ENCODE results near the gene VWA7. TPM values are rescaled to one million over a fixed set of nuclear protein-coding genes. Genes with fewer than 3 reads are reported as not detected.

The VWA7 gene
- total RNA-seq, 2 donors from 2014 or later = 0.64 to 0.95 TPM

- Mint-ChIP-seq H3K27ac (peak overlapping the region; percentile 93), H3K4me1 (peaks cover 41% of the 10 kb centered on the region), H3K4me3 (peak overlapping the region; percentile 99), H3K27me3 (ENCODE audit: insufficient read depth) (no peaks in the 10 kb centered on the region), H3K9me3 (no peaks in the 10 kb centered on the region), H3K36me3 (ENCODE audit: low read depth) (peaks cover 33% of the 10 kb centered on the region)
- peak overlapping the region; percentile 87 for H3K27ac ChIP-seq (ENCODE audit: low read depth, low read length)
- H3K9ac ChIP-seq (ENCODE audit: extremely low read depth, low read length, poor library complexity, severe bottlenecking) = peak overlapping the region; percentile 26
- TF ChIP-seq CTCF (conservative IDR thresholded peaks at IDR 0.05) = no peak
- H3K36me3 ChIP-seq (ENCODE audit: control insufficient read depth, insufficient read depth, low read length) = peaks cover 29% of the 10 kb centered on the region
- no peaks in the 10 kb centered on the region for H3K9me3 ChIP-seq (ENCODE audit: control insufficient read depth, low read length)
- WGBS, 2 experiments (ENCODE audit: insufficient coverage in 1 of 2, insufficient read length in 1 of 2) = 50 to 53% methylated on average over 8 to 10 of the region's 10 CpGs
- peak; percentile 64 for DNase-seq
- H3K27me3 ChIP-seq (ENCODE audit: control insufficient read depth, insufficient read depth, low read length, poor library complexity, severe bottlenecking) = no peaks in the 10 kb centered on the region
- peak overlapping the region; percentile 98 for H3K4me3 ChIP-seq (ENCODE audit: low read length)
- peaks cover 18% of the 10 kb centered on the region for H3K4me1 ChIP-seq (ENCODE audit: control insufficient read depth, insufficient read depth, low read length)
Observed at GRCh38 chr6:31736768-31737314, 40.3 kb downstream of the VWA7 start.

GRCh38 chr6:31736021-31736767 lies 40.9 kb downstream of the VWA7 start, which contains the start of gene CLIC1:
TSS of gene CLIC1 (minus strand) at chr6:31736530. CDS start at chr6:31736300, 230 bp downstream.
- Histone ChIP-seq H3K9me3 (ENCODE audit: control insufficient read depth, low read length) (no peaks in the 10 kb centered on the region), H3K27me3 (ENCODE audit: control insufficient read depth, insufficient read depth, low read length, poor library complexity, severe bottlenecking) (no peaks in the 10 kb centered on the region), H3K4me3 (ENCODE audit: low read length) (peak within 1 kb of the TSS; percentile 98), H3K9ac (ENCODE audit: extremely low read depth, low read length, poor library complexity, severe bottlenecking) (peak within 1 kb of the TSS; percentile 88), H3K36me3 (ENCODE audit: control insufficient read depth, insufficient read depth, low read length) (peaks cover 32% of the 10 kb centered on the region), H3K27ac (ENCODE audit: low read depth, low read length) (peak within 1 kb of the TSS; percentile 87), H3K4me1 (ENCODE audit: control insufficient read depth, insufficient read depth, low read length) (peaks cover 18% of the 10 kb centered on the region)
- Mint-ChIP-seq H3K4me1 (peaks cover 41% of the 10 kb centered on the region), H3K9me3 (no peaks in the 10 kb centered on the region), H3K27ac (peak within 1 kb of the TSS; percentile 93), H3K4me3 (peak within 1 kb of the TSS; percentile 99), H3K27me3 (ENCODE audit: insufficient read depth) (no peaks in the 10 kb centered on the region), H3K36me3 (ENCODE audit: low read depth) (peaks cover 31% of the 10 kb centered on the region)
- 0% methylated on average over 4 to 24 of the region's 24 CpGs for WGBS, 2 experiments (ENCODE audit: insufficient coverage in 1 of 2, insufficient read length in 1 of 2)
- TF ChIP-seq CTCF (conservative IDR thresholded peaks at IDR 0.05) = no peak
- peak; percentile 93 for DNase-seq

- Mint-ChIP-seq H3K4me3 (peak overlapping the region; percentile 99), H3K9me3 (no peaks in the 10 kb centered on the region), H3K36me3 (ENCODE audit: low read depth) (peaks cover 32% of the 10 kb centered on the region), H3K27me3 (ENCODE audit: insufficient read depth) (no peaks in the 10 kb centered on the region), H3K4me1 (peaks cover 49% of the 10 kb centered on the region), H3K27ac (peak overlapping the region; percentile 93)
- TF ChIP-seq CTCF (conservative IDR thresholded peaks at IDR 0.05) = no peak
- WGBS, 2 experiments (ENCODE audit: insufficient coverage in 1 of 2, insufficient read length in 1 of 2) = 1% methylated on average over 10 to 18 of the region's 18 CpGs
- Histone ChIP-seq H3K27ac (ENCODE audit: low read depth, low read length) (no peak overlapping the region), H3K9ac (ENCODE audit: extremely low read depth, low read length, poor library complexity, severe bottlenecking) (peak overlapping the region; percentile 88), H3K9me3 (ENCODE audit: control insufficient read depth, low read length) (no peaks in the 10 kb centered on the region), H3K27me3 (ENCODE audit: control insufficient read depth, insufficient read depth, low read length, poor library complexity, severe bottlenecking) (no peaks in the 10 kb centered on the region), H3K4me3 (ENCODE audit: low read length) (peak overlapping the region; percentile 98), H3K36me3 (ENCODE audit: control insufficient read depth, insufficient read depth, low read length) (peaks cover 41% of the 10 kb centered on the region), H3K4me1 (ENCODE audit: control insufficient read depth, insufficient read depth, low read length) (peaks cover 18% of the 10 kb centered on the region)
- peak; percentile 87 for DNase-seq
Observed at GRCh38 chr6:31734821-31735406, 42.2 kb downstream of the VWA7 start.
